GM12864 (cell line): ENCODE data around the gene ARHGAP6.

Source experiments
- DNase-seq: peaks from one replicate; pipeline ENCODE4 v3.0.0-alpha.2; 2011; ENCODE audit warnings: low read depth
- H3K4me3 ChIP-seq: 2 replicates; pipeline ENCODE4 v1.5.1; 2011; ENCODE audit warnings: mild to moderate bottlenecking, low read depth, low read length, control low read depth
- CTCF ChIP-seq: IDR thresholded peaks from 2 replicates; pipeline ENCODE4 v1.5.1; 2011; ENCODE audit warnings: low read depth, mild to moderate bottlenecking, moderate library complexity, low read length, control low read depth, inconsistent platforms; ENCODE audit errors: missing control alignments

The ARHGAP6 gene

GRCh38 chrX:11293113-11293512, 372.6 kb downstream of the ARHGAP6 start, which contains the start of gene AMELX:
TSS of gene AMELX (plus strand) at chrX:11293413. CDS start at chrX:11294789, 1,376 bp downstream.
- TF ChIP-seq CTCF: no peak
- no peak within 1 kb of the TSS for H3K4me3 ChIP-seq
- no peak for DNase-seq

- no peak for DNase-seq
- TF ChIP-seq CTCF: no peak
Measured at GRCh38 chrX:11290416-11291102, 375.2 kb downstream of the ARHGAP6 start.

GRCh38 chrX:11287505-11287904, 378.2 kb downstream of the ARHGAP6 start:
- no peak for TF ChIP-seq CTCF

More at GRCh38 chrX:11290416-11291102, 375.2 kb downstream of the ARHGAP6 start:
- H3K4me3 ChIP-seq: no peak overlapping the region

GRCh38 chrX:11285651-11286050, 380.1 kb downstream of the ARHGAP6 start:
- no peak for TF ChIP-seq CTCF
- DNase-seq: no peak
- H3K4me3 ChIP-seq: no peak overlapping the region

More at GRCh38 chrX:11287505-11287904, 378.2 kb downstream of the ARHGAP6 start:
- no peak overlapping the region for H3K4me3 ChIP-seq
- no peak for DNase-seq

GRCh38 chrX:11282043-11282442, 383.7 kb downstream of the ARHGAP6 start:
- DNase-seq: no peak
- no peak for TF ChIP-seq CTCF
- no peak overlapping the region for H3K4me3 ChIP-seq

GRCh38 chrX:11273544-11273943, 392.2 kb downstream of the ARHGAP6 start:
- no peak for DNase-seq
- H3K4me3 ChIP-seq: no peak overlapping the region
- no peak for TF ChIP-seq CTCF

GRCh38 chrX:11272863-11273262, 392.9 kb downstream of the ARHGAP6 start:
- H3K4me3 ChIP-seq: no peak overlapping the region
- TF ChIP-seq CTCF: no peak
- no peak for DNase-seq
